HG02970 (cell line): ENCODE measurements around the gene PIANP.
"Not testable (repeated sequence)": the region's sequence is repeated elsewhere in the genome, so short reads cannot be mapped to it uniquely, and the experiment has no call there.

Experiments
- ATAC-seq: cut with Tn5 transposase; IDR thresholded peaks from one replicate; pipeline ENCODE4 v1.9.1; 2021; ENCODE audit warnings: mild to moderate bottlenecking, moderate library complexity, moderate number of reproducible peaks; ENCODE audit not compliant: unreplicated experiment, low FRiP score

Gene PIANP

GRCh38 chr12:6700646-6701051 is at the start of gene PIANP:
Gene PIANP, minus strand, starts transcription at chr12:6700815. Its CDS starts 2,754 bp downstream, at chr12:6698061.
- ATAC-seq: no peak

GRCh38 chr12:6748761-6749160 is 48.1 kb upstream of the PIANP start:
- ATAC-seq: no peak

- ATAC-seq: no peak
These were observed 46.6 kb upstream of the PIANP start for GRCh38 chr12:6747216-6747615.

- ATAC-seq: no peak
These were observed 45.3 kb upstream of the PIANP start for GRCh38 chr12:6745741-6746525.

- not testable (repeated sequence) for ATAC-seq
These were observed 42.7 kb upstream of the PIANP start for GRCh38 chr12:6743300-6743699.

GRCh38 chr12:6742834-6743233 is 42.2 kb upstream of the PIANP start:
- ATAC-seq: no peak

GRCh38 chr12:6742080-6742479 is 41.5 kb upstream of the PIANP start:
- ATAC-seq: not testable (repeated sequence)

GRCh38 chr12:6736754-6737153 is 36.1 kb upstream of the PIANP start:
- no peak for ATAC-seq

GRCh38 chr12:6735448-6736191 is 35.0 kb upstream of the PIANP start:
- no peak for ATAC-seq

GRCh38 chr12:6734506-6735387 is 34.1 kb upstream of the PIANP start:
- no peak for ATAC-seq

- no peak for ATAC-seq
These were observed 29.6 kb upstream of the PIANP start for GRCh38 chr12:6730169-6730568.

- ATAC-seq: no peak
These were observed 28.6 kb upstream of the PIANP start for GRCh38 chr12:6729186-6729585.

- no peak for ATAC-seq
These were observed 24.7 kb upstream of the PIANP start for GRCh38 chr12:6725350-6725749.

GRCh38 chr12:6724409-6724797 is 23.8 kb upstream of the PIANP start:
- ATAC-seq: peak; percentile 17

GRCh38 chr12:6723607-6724408 is 23.2 kb upstream of the PIANP start, which contains the start of gene COPS7A:
Gene COPS7A, plus strand, starts transcription at chr12:6724046. Its CDS starts 611 bp downstream, at chr12:6724657.
- ATAC-seq: peak; percentile 92

GRCh38 chr12:6722863-6723262 is 22.2 kb upstream of the PIANP start:
- no peak for ATAC-seq

GRCh38 chr12:6716874-6717437 is 16.3 kb upstream of the PIANP start:
- no peak for ATAC-seq

GRCh38 chr12:6716031-6716873 is 15.6 kb upstream of the PIANP start:
- not testable (repeated sequence) for ATAC-seq

GRCh38 chr12:6708960-6709394 is 8.4 kb upstream of the PIANP start:
- no peak for ATAC-seq
